HCT116 (cell line): ENCODE measurements around the gene FGGY. TPM values are rescaled to one million over a fixed set of nuclear protein-coding genes. Genes with fewer than 3 reads are reported as not detected.

ENCODE experiments used
- ATAC-seq: fragments of 200-7000 bp; cut with Tn5 transposase; 2 replicates; pipeline ENCODE4 v1.9.1; 2020; ENCODE audit warnings: mild to moderate bottlenecking, moderate library complexity
- BruUV-seq: library from RNA; stranded (reverse); fragments of 400-500 nt; replicated peaks from 2 replicates; lab custom pipeline; 2021; lab: Mats Ljungman, UMichigan
- CTCF ChIA-PET: fragments of 300-600 bp; sonication (Branson Sonifier 250); formaldehyde crosslinking; loops from one replicate; lab custom pipeline; 2021; ENCODE audit warnings: antibody characterized with exemption; lab: Charles Lee
- POLR2A ChIA-PET: fragments of 300-600, 350-600 bp; sonication (Branson Sonifier 250); formaldehyde crosslinking; loops from one replicate; lab custom pipeline; 2021; ENCODE audit warnings: antibody characterized with exemption; lab: Charles Lee
- RAD21 ChIA-PET, 2 experiments: fragments of 300-600 bp; sonication (Branson Sonifier 250); formaldehyde crosslinking; loops; one replicate each; lab custom pipeline; 2023; ENCODE audit warnings: low total read pairs in 2 of 2; ENCODE audit not compliant: uncharacterized antibody in 2 of 2, unreplicated experiment in 2 of 2, low non-redundant PET in 1 of 2; lab: Charles Lee
- DNase-seq: peaks from one replicate; pipeline ENCODE4 v3.0.0-alpha.2; 2010; ENCODE audit warnings: low read depth, low spot score
- H2AFZ ChIP-seq: fragments of 200-600 bp; shearing (Covaris generic), sonication (generic); 2 replicates; pipeline ENCODE4 v1.6.1; 2017; ENCODE audit warnings: low read depth, mixed run types, mixed read lengths, antibody characterized with exemption, low read length; ENCODE audit not compliant: poor library complexity, severe bottlenecking
- H3K27ac ChIP-seq: 2 replicates; pipeline ENCODE4 v1.5.1; 2012; ENCODE audit warnings: low read depth, low read length
- H3K27me3 ChIP-seq: fragments of 200-600 bp; sonication (generic); 2 replicates; pipeline ENCODE4 v1.6.1; 2016; ENCODE audit warnings: mixed run types, low read length, mixed read lengths; ENCODE audit not compliant: insufficient read depth
- H3K36me3 ChIP-seq, 2 experiments: fragments of 200-500 bp in 1 of 2; fragments of 200-600 bp in 1 of 2; sonication (Bioruptor generic) in 1 of 2; sonication (generic) in 1 of 2; 2 replicates each; pipeline versions ENCODE4 v1.5.1 to v1.6.1; 2014 to 2016; ENCODE audit warnings: low read length in 2 of 2, inconsistent platforms in 1 of 2, mixed read lengths in 1 of 2, mixed run types in 1 of 2; ENCODE audit not compliant: insufficient read depth in 2 of 2, control insufficient read depth in 1 of 2
- H3K4me1 ChIP-seq, 2 experiments: fragments of 200-600 bp in 1 of 2; sonication (generic) in 1 of 2; 2 replicates each; pipeline versions ENCODE4 v1.5.1 to v1.6.1; 2012 to 2017; ENCODE audit warnings: low read length in 2 of 2, inconsistent platforms in 1 of 2, mild to moderate bottlenecking in 1 of 2, mixed read lengths in 1 of 2, mixed run types in 1 of 2, moderate library complexity in 1 of 2; ENCODE audit not compliant: insufficient read depth in 2 of 2, control insufficient read depth in 1 of 2
- H3K4me2 ChIP-seq: fragments of 200-600 bp; sonication (generic); 2 replicates; pipeline ENCODE4 v1.6.1; 2017; ENCODE audit warnings: mixed run types, low read length, mixed read lengths
- H3K4me3 ChIP-seq, 2 experiments: fragments of 200-600 bp in 1 of 2; sonication (generic) in 1 of 2; replicated peaks in 1 of 2; 2 replicates each; pipeline ENCODE4 v1.5.1; 2011 to 2016; ENCODE audit warnings: low read length in 2 of 2, control low read depth in 1 of 2, low read depth in 1 of 2, mild to moderate bottlenecking in 1 of 2, mixed read lengths in 1 of 2, mixed run types in 1 of 2
- H3K79me2 ChIP-seq: fragments of 200-600 bp; sonication (generic); 2 replicates; pipeline ENCODE4 v1.6.1; 2017; ENCODE audit warnings: mild to moderate bottlenecking, mixed run types, low read length, moderate library complexity, mixed read lengths; ENCODE audit not compliant: insufficient read depth
- H3K9ac ChIP-seq: fragments of 200-600 bp; sonication (generic); 2 replicates; pipeline ENCODE4 v1.6.1; 2016; ENCODE audit warnings: low read length, mixed read lengths
- H3K9me2 ChIP-seq: fragments of 200-600 bp; sonication (generic), shearing (Covaris generic); 2 replicates; pipeline ENCODE4 v1.6.1; 2017; ENCODE audit warnings: mixed run types, mild to moderate bottlenecking, moderate library complexity; ENCODE audit not compliant: insufficient read depth
- H3K9me3 ChIP-seq, 2 experiments: fragments of 200-500 bp in 1 of 2; fragments of 200-600 bp in 1 of 2; sonication (Bioruptor generic) in 1 of 2; sonication (generic) in 1 of 2; 2 replicates each; pipeline ENCODE4 v1.6.1; 2014 to 2017; ENCODE audit warnings: low read length in 2 of 2, mixed read lengths in 2 of 2, inconsistent platforms in 1 of 2, low read depth in 1 of 2, mild to moderate bottlenecking in 1 of 2, mixed run types in 1 of 2, moderate library complexity in 1 of 2; ENCODE audit not compliant: control insufficient read depth in 1 of 2, insufficient read depth in 1 of 2
- H4K20me1 ChIP-seq: fragments of 200-600 bp; sonication (generic), shearing (Covaris generic); 2 replicates; pipeline ENCODE4 v1.6.1; 2017; ENCODE audit warnings: mixed run types, mild to moderate bottlenecking, moderate library complexity; ENCODE audit not compliant: insufficient read depth
- ATF3 ChIP-seq: IDR thresholded peaks from 2 replicates; pipeline ENCODE4 v1.6.1; 2012
- EGR1 ChIP-seq: IDR thresholded peaks from 2 replicates; pipeline ENCODE4 v1.6.1; 2012; ENCODE audit warnings: low read depth
- EZH2 ChIP-seq: fragments of 200-600 bp; sonication (generic); IDR thresholded peaks from 2 replicates; pipeline ENCODE4 v1.6.1; 2017; ENCODE audit warnings: antibody characterized with exemption, mixed run types
- FOSL1 ChIP-seq: IDR thresholded peaks from 2 replicates; pipeline ENCODE4 v1.6.1; 2012; ENCODE audit warnings: low read depth
- JUND ChIP-seq: IDR thresholded peaks from 2 replicates; pipeline ENCODE4 v1.6.1; 2012
- POLR2A ChIP-seq: IDR thresholded peaks from 2 replicates; pipeline ENCODE4 v1.7.0; 2011; ENCODE audit warnings: borderline replicate concordance; ENCODE audit not compliant: insufficient read depth, insufficient read length; ENCODE audit errors: extremely low read depth
- POLR2AphosphoS5 ChIP-seq: IDR thresholded peaks from 2 replicates; pipeline ENCODE4 v1.6.1; 2011; ENCODE audit warnings: mild to moderate bottlenecking, low read depth, low read length, moderate library complexity
- SP1 ChIP-seq: IDR thresholded peaks from 2 replicates; pipeline ENCODE4 v1.6.1; 2012; ENCODE audit warnings: low read depth
- SRF ChIP-seq: IDR thresholded peaks from 2 replicates; pipeline ENCODE4 v1.6.1; 2012; ENCODE audit warnings: low read depth
- TCF7L2 ChIP-seq: IDR thresholded peaks from 2 replicates; pipeline ENCODE4 v1.7.0; 2011; ENCODE audit warnings: borderline replicate concordance, inconsistent platforms; ENCODE audit not compliant: insufficient read depth, insufficient read length; ENCODE audit errors: extremely low read depth
- ZBTB33 ChIP-seq: IDR thresholded peaks from 2 replicates; pipeline ENCODE4 v1.6.1; 2011; ENCODE audit warnings: mild to moderate bottlenecking, low read length, moderate library complexity; ENCODE audit not compliant: insufficient replicate concordance; ENCODE audit errors: extremely low read depth
- ZFX ChIP-seq: fragments of 450-650 bp; IDR thresholded peaks from 2 replicates; pipeline ENCODE4 v1.6.1; 2017
- intact Hi-C: fragments of 100-400 bp; cut with micrococcal nuclease; formaldehyde crosslinking; loops from 2 replicates; pipeline ENCODE4 v1.10.0; 2022
- total RNA-seq: library from RNA; stranded (reverse); gene quantifications from one replicate; pipeline ENCODE4 v1.2.1, GENCODE V29; 2021; ENCODE audit not compliant: unreplicated experiment

FGGY gene
- total RNA-seq, 1 experiment from 2014 or later, result 10.6 TPM

- RAD21 ChIA-PET, result no interaction called here
- BruUV-seq, result no TSS peak
- H3K27ac ChIP-seq, result no peak overlapping the region
- TF ChIP-seq FOSL1, result no peak
- TF ChIP-seq SP1, result no peak
- no peak for TF ChIP-seq POLR2AphosphoS5
- 0 out of 2 replicates have a peak, but pooled peaks have one; percentile 12 for TF ChIP-seq JUND
- no peak for TF ChIP-seq TCF7L2
- TF ChIP-seq POLR2A, result no peak
- no peak for TF ChIP-seq EZH2
- TF ChIP-seq EGR1, result no peak
- TF ChIP-seq, all 23 proteins: peak for 1
- Histone ChIP-seq H3K4me3 (no peak overlapping the region), H3K79me2 (no peaks in the 10 kb centered on the region), H3K36me3 (no peaks in the 10 kb centered on the region), H2AFZ (no peak overlapping the region), H3K4me2 (no peak overlapping the region), H3K9me2 (no peaks in the 10 kb centered on the region), H4K20me1 (no peaks in the 10 kb centered on the region), H3K9ac (no peak overlapping the region), H3K4me1 (peaks cover 0 to 4% of the 10 kb centered on the region in 2 experiments; a peak in 1 of 4 replicates), H3K27me3 (no peaks in the 10 kb centered on the region), H3K9me3 (no peaks in the 10 kb centered on the region)
- peak; percentile 47; the same call in 1 of the 2 replicates for ATAC-seq
- POLR2A ChIA-PET, result no interaction called here
- no peak for DNase-seq
- intact Hi-C loops, result no loop called here
- CTCF ChIA-PET, result no interaction called here
These were observed 63.3 kb downstream of the FGGY start for GRCh38 chr1:59360170-59360569.

GRCh38 chr1:59360729-59361128 is 63.8 kb downstream of the FGGY start:
- Histone ChIP-seq H2AFZ (no peak overlapping the region), H3K36me3 (no peaks in the 10 kb centered on the region), H3K79me2 (no peaks in the 10 kb centered on the region), H3K4me2 (no peak overlapping the region), H3K9me3 (no peaks in the 10 kb centered on the region), H3K27me3 (no peaks in the 10 kb centered on the region), H3K9ac (no peak overlapping the region), H3K4me3 (no peak overlapping the region)
- intact Hi-C loops, result no loop called here
- ChIA-PET POLR2A (no interaction called here), RAD21 (no interaction called here)
- BruUV-seq, result no TSS peak
- ATAC-seq (no peak), DNase-seq (no peak)
- no peak for TF ChIP-seq EGR1
- TF ChIP-seq FOSL1, result no peak
- no peak for TF ChIP-seq ZFX
- TF ChIP-seq ZBTB33, result no peak
- TF ChIP-seq TCF7L2, result no peak
- no peak for TF ChIP-seq ATF3
- no peak for TF ChIP-seq SP1
- TF ChIP-seq SRF, result no peak
- TF ChIP-seq, all 23 proteins: peak for 0
- H3K27ac ChIP-seq, result no peak overlapping the region
- CTCF ChIA-PET, result no interaction called here
- H3K9me2 ChIP-seq, result no peaks in the 10 kb centered on the region
- H4K20me1 ChIP-seq, result no peaks in the 10 kb centered on the region
- peaks cover 0 to 4% of the 10 kb centered on the region in 2 experiments; a peak in 1 of 4 replicates for H3K4me1 ChIP-seq
